Mesodermal cell (in vitro differentiated cells): ENCODE measurements around the gene LARGE1.

Source experiments
- H3K27ac ChIP-seq: 2 replicates; pipeline ENCODE4 v1.7.0; 2013; ENCODE audit warnings: mild to moderate bottlenecking, low read depth, low read length, moderate library complexity; ENCODE audit not compliant: severe bottlenecking
- H3K36me3 ChIP-seq: 2 replicates; pipeline ENCODE4 v1.7.1; 2013; ENCODE audit warnings: mild to moderate bottlenecking, low read length, moderate library complexity; ENCODE audit not compliant: control insufficient read depth, insufficient read depth
- H3K4me1 ChIP-seq: one replicate; pipeline ENCODE4 v1.7.1; 2013; ENCODE audit warnings: mild to moderate bottlenecking, low read length; ENCODE audit not compliant: insufficient read depth, control insufficient read depth, poor library complexity, severe bottlenecking
- H3K4me3 ChIP-seq: 2 replicates; pipeline ENCODE4 v1.7.0; 2013; ENCODE audit warnings: low read length, control low read depth, mild to moderate bottlenecking; ENCODE audit not compliant: insufficient read depth, poor library complexity, severe bottlenecking; ENCODE audit errors: extremely low read depth
- H3K9me3 ChIP-seq: 2 replicates; pipeline ENCODE4 v1.7.1; 2013; ENCODE audit warnings: mild to moderate bottlenecking, low read length, moderate library complexity; ENCODE audit not compliant: control insufficient read depth
- WGBS, 2 experiments: methylation state at CpG; one replicate each; pipeline ENCODE4 v1.1.5; 2013; ENCODE audit warnings: missing lambda C conversion rate in 2 of 2; ENCODE audit not compliant: insufficient coverage in 2 of 2; 5-methylcytosine and 5-hydroxymethylcytosine counted together

LARGE1 gene

GRCh38 chr22:33555814-33556522, 364.3 kb downstream of the LARGE1 start:
- Histone ChIP-seq H3K9me3 (no peaks in the 10 kb centered on the region), H3K4me3 (no peak overlapping the region), H3K27ac (no peak overlapping the region), H3K4me1 (no peaks in the 10 kb centered on the region), H3K36me3 (peaks cover 6% of the 10 kb centered on the region)
- 90 to 94% methylated on average over 5 of the region's 5 CpGs for WGBS, 2 experiments

GRCh38 chr22:33553493-33553892, 366.8 kb downstream of the LARGE1 start:
- no peaks in the 10 kb centered on the region for H3K9me3 ChIP-seq
- no peak overlapping the region for H3K27ac ChIP-seq
- no peaks in the 10 kb centered on the region for H3K4me1 ChIP-seq
- 96 to 100% methylated on average over 2 to 3 of the region's 5 CpGs for WGBS, 2 experiments
- H3K4me3 ChIP-seq: no peak overlapping the region
- peaks cover 7% of the 10 kb centered on the region for H3K36me3 ChIP-seq

- H3K4me3 ChIP-seq: no peak overlapping the region
- WGBS, 2 experiments: 80 to 95% methylated on average over 1 to 3 of the region's 4 CpGs
- peaks cover 10% of the 10 kb centered on the region for H3K36me3 ChIP-seq
- peak overlapping the region; percentile 23 for H3K27ac ChIP-seq
- no peaks in the 10 kb centered on the region for H3K9me3 ChIP-seq
- no peaks in the 10 kb centered on the region for H3K4me1 ChIP-seq
Observed at GRCh38 chr22:33544707-33545106, 375.6 kb downstream of the LARGE1 start.

GRCh38 chr22:33542722-33543121, 377.6 kb downstream of the LARGE1 start:
- peaks cover 2% of the 10 kb centered on the region for H3K36me3 ChIP-seq
- H3K4me3 ChIP-seq: no peak overlapping the region
- 69 to 91% methylated on average over 3 of the region's 4 CpGs for WGBS, 2 experiments
- H3K9me3 ChIP-seq: no peaks in the 10 kb centered on the region
- H3K4me1 ChIP-seq: no peaks in the 10 kb centered on the region
- no peak overlapping the region for H3K27ac ChIP-seq

GRCh38 chr22:33542153-33542552, 378.1 kb downstream of the LARGE1 start:
- Histone ChIP-seq H3K4me3 (no peak overlapping the region), H3K27ac (no peak overlapping the region), H3K36me3 (peaks cover 2% of the 10 kb centered on the region), H3K4me1 (no peaks in the 10 kb centered on the region), H3K9me3 (no peaks in the 10 kb centered on the region)
- WGBS, 2 experiments: 86 to 100% methylated on average over 1 to 2 of the region's 3 CpGs

- Histone ChIP-seq H3K4me1 (no peaks in the 10 kb centered on the region), H3K9me3 (no peaks in the 10 kb centered on the region)
Observed at GRCh38 chr22:33539902-33540751, 380.1 kb downstream of the LARGE1 start.

GRCh38 chr22:33539202-33539901, 380.9 kb downstream of the LARGE1 start:
- Histone ChIP-seq H3K4me3 (no peak overlapping the region), H3K27ac (no peak overlapping the region)
- WGBS, 2 experiments: 100% methylated on average over 1 of the region's 5 CpGs; no CpG with 5 or more reads in 1 of the 2 experiments

More at GRCh38 chr22:33539902-33540751, 380.1 kb downstream of the LARGE1 start:
- H3K27ac ChIP-seq: no peak overlapping the region
- H3K36me3 ChIP-seq: peaks cover under 1% of the 10 kb centered on the region
- no peak overlapping the region for H3K4me3 ChIP-seq
- WGBS, 2 experiments: 86 to 94% methylated on average over 5 to 6 of the region's 8 CpGs

GRCh38 chr22:33538277-33538885, 381.9 kb downstream of the LARGE1 start:
- 80 to 94% methylated on average over 3 of the region's 6 CpGs for WGBS, 2 experiments
- Histone ChIP-seq H3K4me1 (no peaks in the 10 kb centered on the region), H3K36me3 (peaks cover 3% of the 10 kb centered on the region), H3K4me3 (no peak overlapping the region), H3K27ac (no peak overlapping the region), H3K9me3 (no peaks in the 10 kb centered on the region)

More at GRCh38 chr22:33539202-33539901, 380.9 kb downstream of the LARGE1 start:
- H3K36me3 ChIP-seq: peaks cover 3% of the 10 kb centered on the region
- H3K4me1 ChIP-seq: no peaks in the 10 kb centered on the region
- H3K9me3 ChIP-seq: no peaks in the 10 kb centered on the region

- Histone ChIP-seq H3K4me1 (no peaks in the 10 kb centered on the region), H3K4me3 (no peak overlapping the region), H3K27ac (no peak overlapping the region), H3K9me3 (no peaks in the 10 kb centered on the region), H3K36me3 (peaks cover 3% of the 10 kb centered on the region)
- 86 to 87% methylated on average over 4 to 6 of the region's 9 CpGs for WGBS, 2 experiments
Observed at GRCh38 chr22:33537059-33537458, 383.2 kb downstream of the LARGE1 start.
